Activated B cell treated with CpG ODN at 0.5 μM for 24 hours (primary cell): ENCODE measurements around the gene CETN2. TPM values are rescaled to one million over a fixed set of nuclear protein-coding genes. Genes with fewer than 3 reads are reported as not detected.

Experiments used
- ATAC-seq: fragments of 200-7000 bp; cut with Tn5 transposase; one replicate; pipeline ENCODE4 v1.10.0; 2021; ENCODE audit warnings: low read depth, mild to moderate bottlenecking, moderate library complexity
- CTCF ChIA-PET: fragments of 350-600 bp; sonication (Branson Sonifier 250); formaldehyde crosslinking; loops from one replicate; lab custom pipeline; 2021; ENCODE audit warnings: antibody characterized with exemption; lab: Charles Lee
- POLR2A ChIA-PET: fragments of 350-600 bp; sonication (Branson Sonifier 250); formaldehyde crosslinking; loops from one replicate; lab custom pipeline; 2021; ENCODE audit warnings: antibody characterized with exemption; lab: Charles Lee
- DNase-seq: peaks from one replicate; pipeline ENCODE4 v3.0.0; 2022
- H3K27ac Mint-ChIP-seq: one replicate; pipeline ENCODE4 v1.8.0; 2020; ENCODE audit warnings: mixed read lengths
- H3K27me3 Mint-ChIP-seq: one replicate; pipeline ENCODE4 v1.8.0; 2021; ENCODE audit warnings: mixed read lengths
- H3K36me3 Mint-ChIP-seq: one replicate; pipeline ENCODE4 v1.8.0; 2021; ENCODE audit warnings: low read depth, mixed read lengths
- H3K4me1 Mint-ChIP-seq: one replicate; pipeline ENCODE4 v1.8.0; 2021; ENCODE audit warnings: mixed read lengths
- H3K4me3 Mint-ChIP-seq: one replicate; pipeline ENCODE4 v1.8.0; 2020; ENCODE audit warnings: mild to moderate bottlenecking, mixed read lengths
- H3K9me3 Mint-ChIP-seq: one replicate; pipeline ENCODE4 v1.8.0; 2020; ENCODE audit warnings: mixed read lengths
- intact Hi-C: fragments of 100-400 bp; cut with micrococcal nuclease; formaldehyde crosslinking; loops from one replicate; pipeline ENCODE4 v1.15.1; 2024
- total RNA-seq: library from RNA; stranded (reverse); gene quantifications from 2 replicates; pipeline ENCODE4 v1.2.3, GENCODE V29; 2022
- TF ChIP-seq, protein P1 (sequence below): fragments of 200-600 bp; IDR thresholded peaks from one replicate; pipeline ENCODE4 v1.8.0; 2022; ENCODE audit warnings: antibody characterized with exemption, mild to moderate bottlenecking

Gene CETN2
- total RNA-seq, 1 donor from 2014 or later, result 13.3 TPM

DNA sequence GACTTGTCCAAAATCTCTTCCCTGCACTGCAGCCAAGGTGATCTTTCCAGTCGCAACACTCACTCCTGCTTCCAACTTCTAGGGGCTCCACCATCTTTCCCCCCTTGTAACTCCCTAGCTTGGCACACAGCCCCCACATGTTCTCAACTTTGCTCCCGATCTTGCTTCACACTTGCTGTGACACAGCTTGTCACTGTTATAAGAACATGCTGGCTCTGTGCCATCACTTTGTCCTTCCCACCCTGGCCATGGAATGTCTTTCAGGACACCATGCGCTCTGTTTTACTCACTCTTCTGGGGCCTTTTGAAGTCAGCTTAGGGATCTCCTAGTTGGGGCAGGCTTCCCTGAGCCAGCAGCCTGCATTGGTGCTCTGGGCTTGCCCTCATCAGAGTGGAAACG lies 2.8 kb upstream of the CETN2 start:
- Mint-ChIP-seq H3K27ac (no peak overlapping the region), H3K4me1 (peaks cover 30% of the 10 kb centered on the region), H3K36me3 (peaks cover 22% of the 10 kb centered on the region), H3K27me3 (no peaks in the 10 kb centered on the region), H3K9me3 (no peaks in the 10 kb centered on the region), H3K4me3 (peak overlapping the region; percentile 3)
- DNase-seq (no peak), ATAC-seq (no peak)
- POLR2A ChIA-PET, result no interaction called here
- TF ChIP-seq, protein P1, sequence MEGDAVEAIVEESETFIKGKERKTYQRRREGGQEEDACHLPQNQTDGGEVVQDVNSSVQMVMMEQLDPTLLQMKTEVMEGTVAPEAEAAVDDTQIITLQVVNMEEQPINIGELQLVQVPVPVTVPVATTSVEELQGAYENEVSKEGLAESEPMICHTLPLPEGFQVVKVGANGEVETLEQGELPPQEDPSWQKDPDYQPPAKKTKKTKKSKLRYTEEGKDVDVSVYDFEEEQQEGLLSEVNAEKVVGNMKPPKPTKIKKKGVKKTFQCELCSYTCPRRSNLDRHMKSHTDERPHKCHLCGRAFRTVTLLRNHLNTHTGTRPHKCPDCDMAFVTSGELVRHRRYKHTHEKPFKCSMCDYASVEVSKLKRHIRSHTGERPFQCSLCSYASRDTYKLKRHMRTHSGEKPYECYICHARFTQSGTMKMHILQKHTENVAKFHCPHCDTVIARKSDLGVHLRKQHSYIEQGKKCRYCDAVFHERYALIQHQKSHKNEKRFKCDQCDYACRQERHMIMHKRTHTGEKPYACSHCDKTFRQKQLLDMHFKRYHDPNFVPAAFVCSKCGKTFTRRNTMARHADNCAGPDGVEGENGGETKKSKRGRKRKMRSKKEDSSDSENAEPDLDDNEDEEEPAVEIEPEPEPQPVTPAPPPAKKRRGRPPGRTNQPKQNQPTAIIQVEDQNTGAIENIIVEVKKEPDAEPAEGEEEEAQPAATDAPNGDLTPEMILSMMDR, result no peak
- CTCF ChIA-PET, result no interaction called here
- intact Hi-C loops, result no loop called here

DNA sequence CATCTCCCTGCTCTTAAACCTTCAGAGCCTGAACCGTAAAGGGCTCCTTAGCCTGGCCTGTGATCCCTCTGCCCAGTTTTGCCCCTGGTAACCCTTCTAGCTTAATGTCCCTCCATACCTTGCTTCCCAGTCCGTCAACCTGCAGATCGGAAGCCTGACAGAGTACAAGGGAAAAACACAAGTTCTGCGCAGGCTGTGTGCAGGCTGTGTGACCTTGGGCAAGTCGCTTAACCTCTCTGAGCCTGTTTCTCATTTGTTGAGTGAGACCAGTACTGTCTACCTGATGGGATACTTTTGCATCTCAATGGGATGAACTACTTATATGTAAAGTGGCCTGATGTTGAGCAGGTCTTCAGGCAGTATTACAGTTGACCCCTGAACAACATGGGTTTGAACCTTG lies 2.0 kb upstream of the CETN2 start:
- no peaks in the 10 kb centered on the region for H3K27me3 Mint-ChIP-seq
- DNase-seq, result no peak
- no peaks in the 10 kb centered on the region for H3K9me3 Mint-ChIP-seq
- ATAC-seq, result no peak
- ChIA-PET POLR2A (no interaction called here), CTCF (no interaction called here)
- TF ChIP-seq, protein P1, result no peak
- H3K36me3 Mint-ChIP-seq, result peaks cover 22% of the 10 kb centered on the region
- peak overlapping the region; percentile 44 for H3K4me3 Mint-ChIP-seq
- H3K4me1 Mint-ChIP-seq, result peaks cover 29% of the 10 kb centered on the region
- no peak overlapping the region for H3K27ac Mint-ChIP-seq
- intact Hi-C loops, result no loop called here

- ChIA-PET CTCF (interaction anchor here (1.0 kb wide), 1 partner anchor 110 kb away, joined by 3 read pairs; no protein-coding TSS in a partner anchor), POLR2A (interaction anchor here (1.2 kb wide), 1 partner anchor 1435 kb away, joined by 6 read pairs; the partner anchor contains the start of gene VMA21)
- intact Hi-C loops, result loop anchor here (2.0 kb wide), 1 partner anchor 1435 kb away; the partner anchor contains the start of gene VMA21
- peaks cover 29% of the 10 kb centered on the region for H3K4me1 Mint-ChIP-seq
- no peak for DNase-seq
- no peaks in the 10 kb centered on the region for H3K9me3 Mint-ChIP-seq
- H3K36me3 Mint-ChIP-seq, result peaks cover 24% of the 10 kb centered on the region
- H3K27ac Mint-ChIP-seq, result peak overlapping the region; percentile 94
- TF ChIP-seq, protein P1, result no peak
- H3K27me3 Mint-ChIP-seq, result no peaks in the 10 kb centered on the region
- ATAC-seq, result no peak
- H3K4me3 Mint-ChIP-seq, result peak overlapping the region; percentile 94
Observed at GRCh38 chrX:152831391-152831790, 834 bp upstream of the CETN2 start.

DNA sequence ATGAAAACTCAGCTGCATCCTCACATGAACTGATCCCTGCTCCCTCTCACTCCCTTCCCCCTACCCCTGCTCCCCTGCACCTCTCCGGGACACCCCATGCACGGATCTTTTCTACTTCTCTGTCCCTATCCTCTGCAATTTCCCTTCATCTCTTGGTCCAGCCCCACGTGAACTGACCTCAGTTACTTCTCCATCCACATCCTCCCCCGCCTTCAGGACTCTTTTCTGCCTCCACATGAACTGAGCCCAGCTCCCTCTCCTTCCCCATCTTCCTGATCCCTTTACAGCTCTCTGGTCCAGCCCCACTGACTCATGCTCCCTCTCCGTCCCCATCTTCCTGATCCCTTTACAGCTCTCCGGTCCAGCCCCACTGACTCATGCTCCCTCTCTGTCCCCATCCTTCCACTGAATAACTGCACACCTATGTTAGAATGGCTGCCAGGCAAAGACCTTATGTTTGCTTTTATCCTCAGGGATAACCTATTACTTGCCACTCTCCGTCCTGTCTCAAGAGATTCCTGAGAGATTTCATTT lies 5.6 kb downstream of the CETN2 start:
- no peak overlapping the region for H3K4me3 Mint-ChIP-seq
- ChIA-PET CTCF (no interaction called here), POLR2A (no interaction called here)
- H3K9me3 Mint-ChIP-seq, result no peaks in the 10 kb centered on the region
- H3K27ac Mint-ChIP-seq, result no peak overlapping the region
- intact Hi-C loops, result no loop called here
- ATAC-seq (no peak), DNase-seq (no peak)
- TF ChIP-seq, protein P1, result no peak
- H3K27me3 Mint-ChIP-seq, result peaks cover 8% of the 10 kb centered on the region
- no peaks in the 10 kb centered on the region for H3K4me1 Mint-ChIP-seq
- H3K36me3 Mint-ChIP-seq, result peaks cover 4% of the 10 kb centered on the region

GRCh38 chrX:152823657-152824056 lies 6.9 kb downstream of the CETN2 start:
- no peak for DNase-seq
- Mint-ChIP-seq H3K27me3 (peaks cover 8% of the 10 kb centered on the region), H3K27ac (no peak overlapping the region), H3K36me3 (peaks cover 4% of the 10 kb centered on the region), H3K4me1 (no peaks in the 10 kb centered on the region), H3K4me3 (no peak overlapping the region), H3K9me3 (no peaks in the 10 kb centered on the region)
- ChIA-PET CTCF (no interaction called here), POLR2A (no interaction called here)
- intact Hi-C loops, result no loop called here
- TF ChIP-seq, protein P1, result no peak
- no peak for ATAC-seq
